ENCODE results near the gene SSBP3. TPM values are rescaled to one million over a fixed set of nuclear protein-coding genes. Genes with fewer than 3 reads are reported as not detected.

Gene SSBP3
- total and polyA plus RNA-seq, 2 of the 13 experiments (the other 11 are each of a cell fraction or from before 2014, with no cell fraction given) = 8.5 to 17.6 TPM

GRCh38 chr1:54415533-54415932, 9.3 kb upstream of the SSBP3 start (continued):
- TF ChIP-seq ZHX2 (IDR thresholded peaks at IDR 0.05; ENCODE audit: low read depth) = no peak
- no peak for TF ChIP-seq ZHX2 (CRISPR knock-in tag; IDR thresholded peaks at IDR 0.05; ENCODE audit: borderline replicate concordance)
- no peak for TF ChIP-seq ZSCAN29 (CRISPR knock-in tag; conservative IDR thresholded peaks at IDR 0.05)

- no peak for FAIRE-seq
- Histone ChIP-seq H3K4me2 (ENCODE audit: low read depth, low read length) (no peak overlapping the region), H3K79me2 (ENCODE audit: insufficient read depth, low read length) (no peaks in the 10 kb centered on the region), H3K27ac (ENCODE audit: extremely low read length, insufficient read depth, low read length) (no peak overlapping the region), H3K4me3 (replicated peaks in 1 of 3; ENCODE audit: insufficient read depth in 1 of 3, low read depth in 2 of 3, low read length in 3 of 3) (no peak overlapping the region), H4K20me1 (ENCODE audit: insufficient read depth, low read length) (no peaks in the 10 kb centered on the region), H3K27me3 (ENCODE audit: control insufficient read depth in 1 of 2, insufficient read depth in 2 of 2, low read length in 2 of 2) (peaks cover 3 to 32% of the 10 kb centered on the region in 2 experiments; a peak in 3 of 5 replicates), H3K9me3 (ENCODE audit: low read length) (no peaks in the 10 kb centered on the region), H3K9ac (ENCODE audit: insufficient read depth, low read depth, low read length) (no peak overlapping the region), H3K4me1 (ENCODE audit: insufficient read depth, low read length) (peaks cover 37% of the 10 kb centered on the region), H3K36me3 (replicated peaks in 1 of 2; ENCODE audit: control insufficient read depth in 1 of 2, insufficient read depth in 2 of 2, low read length in 2 of 2) (no peaks in the 10 kb centered on the region), H2AFZ (ENCODE audit: low read length) (no peak overlapping the region)
- in situ Hi-C loops (cut with HindIII; ENCODE audit: extremely low pct_ligation_motif_present, low pct_unique_long_range_greater_than_20kb) = no loop called here
- ATAC-seq = no peak
- POLR2A ChIA-PET = no interaction called here
- no TSS peak for BruUV-seq (replicated peaks)
- TF ChIP-seq FOSL2 (CRISPR knock-in tag; IDR thresholded peaks at IDR 0.05) (no peak), MYNN (CRISPR knock-in tag; IDR thresholded peaks at IDR 0.05; ENCODE audit: low read depth) (no peak), ZNF780A (CRISPR knock-in tag; IDR thresholded peaks at IDR 0.05) (no peak), JARID2 (CRISPR knock-in tag; IDR thresholded peaks at IDR 0.05; ENCODE audit: insufficient replicate concordance) (no peak), ATM (IDR thresholded peaks at IDR 0.05; ENCODE audit: borderline replicate concordance) (no peak), JUND (CRISPR knock-in tag; IDR thresholded peaks at IDR 0.05) (no peak)
- CTCF ChIA-PET (ENCODE audit: low intra/inter-chr PET ratio, low total read pairs) = no interaction called here
- 59% methylated on average over 4 of the region's 4 CpGs for WGBS (ENCODE audit: low lambda C conversion rate)
- intact Hi-C loops (cut with micrococcal nuclease; ENCODE audit: unreplicated experiment) = no loop called here
- DNase-seq (ENCODE audit: low spot score) = no peak
Observed at GRCh38 chr1:54413732-54414131, 7.5 kb upstream of the SSBP3 start.
